ENCODE results near the gene PRRC2C.

DNA sequence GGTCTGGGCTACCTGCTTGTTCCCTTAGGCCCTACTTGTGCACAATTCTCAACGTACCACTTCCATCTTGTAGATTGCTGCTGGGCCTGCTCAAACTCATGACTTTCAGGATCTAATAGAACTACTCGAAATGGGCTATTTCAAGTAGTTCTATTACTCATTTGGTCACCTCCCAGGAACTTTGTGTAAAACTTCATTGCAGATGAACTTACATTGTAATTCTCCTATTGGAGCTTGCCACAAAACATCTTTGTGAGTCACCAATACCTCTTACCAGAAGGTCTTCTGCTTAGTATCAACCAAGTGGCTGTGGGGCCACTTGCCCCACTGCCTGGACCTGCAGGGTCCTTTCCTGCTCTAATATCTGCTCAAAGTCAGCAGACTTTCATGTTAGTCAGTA, 126.0 kb downstream of the PRRC2C start:
- TF ChIP-seq POLR2AphosphoS5 (IDR thresholded peaks at IDR 0.05; ENCODE audit: borderline replicate concordance, low read depth, low read length) (no peak), EZH2 (IDR thresholded peaks at IDR 0.05) (no peak)
